ENCODE measurements around the gene FBXL5. TPM values are rescaled to one million over a fixed set of nuclear protein-coding genes. Genes with fewer than 3 reads are reported as not detected.

The FBXL5 gene
- total RNA-seq, 2 experiments from 2014 or later, result 43.5 to 102 TPM

DNA sequence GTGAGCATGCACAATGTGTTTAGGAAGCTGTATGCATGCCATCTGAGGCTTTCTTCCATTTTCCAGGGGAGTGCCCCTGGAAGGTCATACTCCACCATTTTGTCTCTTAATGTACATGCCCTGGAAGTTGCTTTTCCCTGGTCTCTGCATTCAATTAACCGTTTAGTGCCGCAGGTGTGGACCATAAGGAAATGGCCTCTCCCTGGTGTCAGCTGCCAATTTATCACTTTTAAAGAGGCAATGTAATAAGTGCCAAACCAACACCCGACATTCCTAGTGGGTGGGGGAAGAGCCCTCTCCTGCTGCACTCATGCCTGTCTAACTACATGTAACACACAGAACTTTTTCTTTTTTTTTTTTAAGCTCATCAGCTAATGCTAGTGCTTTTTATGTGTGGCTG, 40.6 kb upstream of the FBXL5 start:
- intact Hi-C loops (cut with micrococcal nuclease; ENCODE audit: unreplicated experiment), result no loop called here
- no peaks in the 10 kb centered on the region for H3K79me2 ChIP-seq (ENCODE audit: insufficient read depth, low read depth, low read length)
- no peak overlapping the region for H3K4me2 ChIP-seq (ENCODE audit: low read length)
- TF ChIP-seq, protein P1, sequence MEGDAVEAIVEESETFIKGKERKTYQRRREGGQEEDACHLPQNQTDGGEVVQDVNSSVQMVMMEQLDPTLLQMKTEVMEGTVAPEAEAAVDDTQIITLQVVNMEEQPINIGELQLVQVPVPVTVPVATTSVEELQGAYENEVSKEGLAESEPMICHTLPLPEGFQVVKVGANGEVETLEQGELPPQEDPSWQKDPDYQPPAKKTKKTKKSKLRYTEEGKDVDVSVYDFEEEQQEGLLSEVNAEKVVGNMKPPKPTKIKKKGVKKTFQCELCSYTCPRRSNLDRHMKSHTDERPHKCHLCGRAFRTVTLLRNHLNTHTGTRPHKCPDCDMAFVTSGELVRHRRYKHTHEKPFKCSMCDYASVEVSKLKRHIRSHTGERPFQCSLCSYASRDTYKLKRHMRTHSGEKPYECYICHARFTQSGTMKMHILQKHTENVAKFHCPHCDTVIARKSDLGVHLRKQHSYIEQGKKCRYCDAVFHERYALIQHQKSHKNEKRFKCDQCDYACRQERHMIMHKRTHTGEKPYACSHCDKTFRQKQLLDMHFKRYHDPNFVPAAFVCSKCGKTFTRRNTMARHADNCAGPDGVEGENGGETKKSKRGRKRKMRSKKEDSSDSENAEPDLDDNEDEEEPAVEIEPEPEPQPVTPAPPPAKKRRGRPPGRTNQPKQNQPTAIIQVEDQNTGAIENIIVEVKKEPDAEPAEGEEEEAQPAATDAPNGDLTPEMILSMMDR (conservative IDR thresholded peaks at IDR 0.05; ENCODE audit: low read length), result no peak
- no peak for TF ChIP-seq EZH2phosphoT487 (IDR thresholded peaks at IDR 0.05; ENCODE audit: borderline replicate concordance, low read depth, low read length)
- no peaks in the 10 kb centered on the region for H4K20me1 ChIP-seq (ENCODE audit: insufficient read depth, low read length)
- H3K4me3 ChIP-seq (ENCODE audit: low read depth, low read length, poor library complexity, severe bottlenecking), result no peak overlapping the region
- no peak overlapping the region for H2AFZ ChIP-seq (ENCODE audit: low read length)
- CTCF ChIA-PET (ENCODE audit: unreplicated experiment), result no interaction called here
- peaks cover 8% of the 10 kb centered on the region; the same call in 1 of the 2 replicates for H3K9me3 ChIP-seq (ENCODE audit: low read length)
- no peaks in the 10 kb centered on the region for H3K4me1 ChIP-seq (ENCODE audit: insufficient read depth, low read length, poor library complexity, severe bottlenecking)
- no peaks in the 10 kb centered on the region for H3K9me2 ChIP-seq (ENCODE audit: insufficient read depth, low read length)
- no peaks in the 10 kb centered on the region for H3K36me3 ChIP-seq (ENCODE audit: insufficient read depth, low read length)
- POLR2A ChIA-PET, result interaction anchor here (0.7 to 1.5 kb wide), 4 partner anchors 15 to 244 kb away, joined by 3 to 4 read pairs (median 4); no protein-coding TSS in a partner anchor
- no peak for DNase-seq (ENCODE audit: low spot score)
- BruUV-seq (replicated peaks), result no TSS peak
- no peak overlapping the region for H3K27ac ChIP-seq (ENCODE audit: low read depth, low read length, poor library complexity, severe bottlenecking)

DNA sequence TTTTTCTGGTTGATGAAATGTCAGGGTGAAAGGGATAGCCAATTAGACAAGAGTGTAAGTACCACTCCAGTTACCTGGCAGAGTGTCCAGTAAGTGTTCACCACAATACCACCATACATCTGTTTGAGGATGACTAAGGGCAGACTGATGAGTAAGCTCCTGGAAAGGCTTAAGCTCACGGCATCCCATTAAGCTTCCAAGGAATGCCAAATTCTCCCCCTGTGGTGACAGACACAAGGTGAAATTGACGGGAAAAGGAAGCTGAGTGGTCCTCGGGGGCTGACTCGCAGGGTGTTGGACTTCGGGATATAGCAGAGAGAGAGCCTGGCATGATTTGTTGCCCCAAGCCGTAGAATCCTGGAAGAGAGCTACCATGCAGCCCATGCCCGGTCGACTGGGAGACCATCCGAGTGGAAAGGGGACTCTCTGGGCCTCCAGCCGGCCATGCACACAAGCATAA, 40.1 kb upstream of the FBXL5 start:
- no peaks in the 10 kb centered on the region for H3K9me2 ChIP-seq (ENCODE audit: insufficient read depth, low read length)
- H3K4me2 ChIP-seq (ENCODE audit: low read length), result no peak overlapping the region
- ChIA-PET CTCF (ENCODE audit: unreplicated experiment) (no interaction called here), POLR2A (interaction anchor here (0.7 to 2.4 kb wide), 5 partner anchors 10 to 244 kb away, joined by 3 to 9 read pairs (median 4); partner anchors contain the start of gene FAM200B)
- H3K36me3 ChIP-seq (ENCODE audit: insufficient read depth, low read length), result no peaks in the 10 kb centered on the region
- H3K27ac ChIP-seq (ENCODE audit: low read depth, low read length, poor library complexity, severe bottlenecking), result no peak overlapping the region
- H2AFZ ChIP-seq (ENCODE audit: low read length), result no peak overlapping the region
- DNase-seq (ENCODE audit: low spot score), result no peak
- peaks cover 8% of the 10 kb centered on the region; the same call in 1 of the 2 replicates for H3K9me3 ChIP-seq (ENCODE audit: low read length)
- H3K79me2 ChIP-seq (ENCODE audit: insufficient read depth, low read depth, low read length), result no peaks in the 10 kb centered on the region
- no peaks in the 10 kb centered on the region for H4K20me1 ChIP-seq (ENCODE audit: insufficient read depth, low read length)
- BruUV-seq (replicated peaks), result no TSS peak
- intact Hi-C loops (cut with micrococcal nuclease; ENCODE audit: unreplicated experiment), result no loop called here
- TF ChIP-seq, protein P1 (conservative IDR thresholded peaks at IDR 0.05; ENCODE audit: low read length), result no peak
- TF ChIP-seq EZH2phosphoT487 (IDR thresholded peaks at IDR 0.05; ENCODE audit: borderline replicate concordance, low read depth, low read length), result no peak
- H3K4me3 ChIP-seq (ENCODE audit: low read depth, low read length, poor library complexity, severe bottlenecking), result no peak overlapping the region
- no peaks in the 10 kb centered on the region for H3K4me1 ChIP-seq (ENCODE audit: insufficient read depth, low read length, poor library complexity, severe bottlenecking)

DNA sequence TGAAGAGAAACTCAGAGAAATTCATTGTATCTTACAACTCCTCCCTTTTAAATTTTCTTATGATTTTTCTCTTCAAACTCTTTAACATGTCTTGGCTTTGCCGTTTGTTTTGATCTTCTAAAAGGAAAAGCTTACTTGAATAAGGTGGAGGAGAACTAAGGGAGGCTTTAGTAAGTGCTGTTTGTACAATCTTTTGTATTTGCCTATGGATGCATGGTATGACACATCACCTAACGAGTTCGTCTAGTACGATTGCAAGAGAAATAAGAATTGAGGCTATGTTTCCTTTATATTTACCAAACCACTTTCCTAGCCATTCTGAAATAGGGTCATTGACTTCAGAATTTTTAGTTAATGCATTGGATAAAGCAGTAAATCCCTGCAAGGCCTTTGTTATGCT, 39.3 kb upstream of the FBXL5 start:
- Histone ChIP-seq H3K4me2 (ENCODE audit: low read length) (no peak overlapping the region), H2AFZ (ENCODE audit: low read length) (no peak overlapping the region), H3K27ac (ENCODE audit: low read depth, low read length, poor library complexity, severe bottlenecking) (no peak overlapping the region), H3K79me2 (ENCODE audit: insufficient read depth, low read depth, low read length) (no peaks in the 10 kb centered on the region), H3K36me3 (ENCODE audit: insufficient read depth, low read length) (peaks cover 6% of the 10 kb centered on the region; the same call in 1 of the 2 replicates), H3K9me2 (ENCODE audit: insufficient read depth, low read length) (no peaks in the 10 kb centered on the region), H3K4me3 (ENCODE audit: low read depth, low read length, poor library complexity, severe bottlenecking) (no peak overlapping the region), H3K4me1 (ENCODE audit: insufficient read depth, low read length, poor library complexity, severe bottlenecking) (no peaks in the 10 kb centered on the region), H4K20me1 (ENCODE audit: insufficient read depth, low read length) (no peaks in the 10 kb centered on the region), H3K9me3 (ENCODE audit: low read length) (peaks cover 8% of the 10 kb centered on the region; the same call in 1 of the 2 replicates)
- DNase-seq (ENCODE audit: low spot score), result no peak
- no TSS peak for BruUV-seq (replicated peaks)
- ChIA-PET POLR2A (interaction anchor here (0.8 to 2.4 kb wide), 4 partner anchors 10 to 23 kb away, joined by 3 to 9 read pairs (median 4); partner anchors contain the start of gene FAM200B), CTCF (ENCODE audit: unreplicated experiment) (no interaction called here)
- intact Hi-C loops (cut with micrococcal nuclease; ENCODE audit: unreplicated experiment), result no loop called here
- TF ChIP-seq, protein P1 (conservative IDR thresholded peaks at IDR 0.05; ENCODE audit: low read length), result no peak
- no peak for TF ChIP-seq EZH2phosphoT487 (IDR thresholded peaks at IDR 0.05; ENCODE audit: borderline replicate concordance, low read depth, low read length)
